Ascending aorta (tissue), 2 donors: ENCODE measurements around the gene ARHGEF10L. TPM values are rescaled to one million over a fixed set of nuclear protein-coding genes. Genes with fewer than 3 reads are reported as not detected.

ENCODE experiments used
- DNase-seq, 2 donors: peaks; one replicate each; pipeline ENCODE4 v3.0.0-alpha.2; 2019; ENCODE audit warnings: low spot score in 2 of 2
- H3K27ac ChIP-seq, 2 donors: fragments of 200-600 bp; sonication (generic); one replicate each; pipeline ENCODE4 v1.5.1; 2016 to 2017; ENCODE audit warnings: mild to moderate bottlenecking in 1 of 2
- H3K27me3 ChIP-seq: fragments of 200-600 bp; sonication (generic); one replicate; pipeline ENCODE4 v1.5.1; 2017
- H3K36me3 ChIP-seq, 2 donors: fragments of 200-600 bp; sonication (generic); one replicate each; pipeline ENCODE4 v1.5.1; 2016
- H3K4me1 ChIP-seq, 2 donors: fragments of 200-600 bp; sonication (generic); one replicate each; pipeline ENCODE4 v1.5.1; 2016 to 2017; ENCODE audit warnings: mild to moderate bottlenecking in 1 of 2
- H3K4me3 ChIP-seq, 2 donors: fragments of 200-600 bp; sonication (generic); one replicate each; pipeline ENCODE4 v1.5.1; 2016 to 2017; ENCODE audit warnings: mild to moderate bottlenecking in 1 of 2
- H3K9me3 ChIP-seq, 2 donors: fragments of 200-600 bp; sonication (generic); one replicate each; pipeline ENCODE4 v1.5.1; 2016
- intact Hi-C: fragments of 100-400 bp; cut with DNase I; formaldehyde crosslinking; loops from one replicate; pipeline ENCODE4 v1.15.1; 2023
- total RNA-seq: library from RNA; depleted of rRNA; stranded (reverse); fragments of >200 nt; gene quantifications from one replicate; pipeline ENCODE4 v1.1.0, GENCODE V29; 2016
- TF ChIP-seq, protein P1 (sequence below), 3 experiments: fragments of 200-600 bp in 2 of 3; fragments of 450-650 bp in 1 of 3; sonication (generic) in 2 of 3; IDR thresholded peaks; one replicate each; pipeline ENCODE4 v1.5.1; 2016 to 2019; ENCODE audit warnings: antibody characterized with exemption in 3 of 3, mild to moderate bottlenecking in 1 of 3, moderate library complexity in 1 of 3

Gene ARHGEF10L
- total RNA-seq, 1 donor from 2014 or later: 177 TPM

DNA sequence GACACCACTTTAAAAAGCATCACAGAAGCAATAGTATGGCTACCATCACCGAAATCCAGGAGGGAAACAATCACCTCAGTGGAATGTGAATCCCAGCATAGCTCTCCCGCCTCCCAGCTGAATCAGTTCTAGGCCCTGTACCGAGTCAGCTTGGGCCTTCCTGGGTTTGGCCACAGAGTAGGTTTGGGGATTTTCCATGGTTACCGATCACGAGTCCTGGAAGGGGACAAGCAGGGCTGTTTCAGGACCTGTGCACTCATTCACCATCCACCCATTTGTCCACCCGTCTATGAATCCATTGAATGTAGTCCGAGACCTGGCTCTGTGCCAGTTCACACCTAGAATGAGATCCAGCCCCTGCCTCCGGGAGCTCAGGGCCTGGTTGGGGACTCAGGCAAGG lies 94.2 kb downstream of the ARHGEF10L start:
- Histone ChIP-seq H3K4me1 (peaks cover 23 to 57% of the 10 kb centered on the region in 2 donors), H3K4me3 (no peak overlapping the region), H3K36me3 (peaks cover 75 to 78% of the 10 kb centered on the region in 2 donors), H3K27ac (peak overlapping the region; percentile 91 to 97), H3K9me3 (no peaks in the 10 kb centered on the region), H3K27me3 (no peaks in the 10 kb centered on the region)
- TF ChIP-seq, protein P1, sequence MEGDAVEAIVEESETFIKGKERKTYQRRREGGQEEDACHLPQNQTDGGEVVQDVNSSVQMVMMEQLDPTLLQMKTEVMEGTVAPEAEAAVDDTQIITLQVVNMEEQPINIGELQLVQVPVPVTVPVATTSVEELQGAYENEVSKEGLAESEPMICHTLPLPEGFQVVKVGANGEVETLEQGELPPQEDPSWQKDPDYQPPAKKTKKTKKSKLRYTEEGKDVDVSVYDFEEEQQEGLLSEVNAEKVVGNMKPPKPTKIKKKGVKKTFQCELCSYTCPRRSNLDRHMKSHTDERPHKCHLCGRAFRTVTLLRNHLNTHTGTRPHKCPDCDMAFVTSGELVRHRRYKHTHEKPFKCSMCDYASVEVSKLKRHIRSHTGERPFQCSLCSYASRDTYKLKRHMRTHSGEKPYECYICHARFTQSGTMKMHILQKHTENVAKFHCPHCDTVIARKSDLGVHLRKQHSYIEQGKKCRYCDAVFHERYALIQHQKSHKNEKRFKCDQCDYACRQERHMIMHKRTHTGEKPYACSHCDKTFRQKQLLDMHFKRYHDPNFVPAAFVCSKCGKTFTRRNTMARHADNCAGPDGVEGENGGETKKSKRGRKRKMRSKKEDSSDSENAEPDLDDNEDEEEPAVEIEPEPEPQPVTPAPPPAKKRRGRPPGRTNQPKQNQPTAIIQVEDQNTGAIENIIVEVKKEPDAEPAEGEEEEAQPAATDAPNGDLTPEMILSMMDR (IDR thresholded peaks at IDR 0.05): no peak
- intact Hi-C loops: loop anchor here (2.0 to 10.0 kb wide), 4 partner anchors 15 to 579 kb away; partner anchors contain the start of gene SDHB
- peak; percentile 49 to 91 for DNase-seq

DNA sequence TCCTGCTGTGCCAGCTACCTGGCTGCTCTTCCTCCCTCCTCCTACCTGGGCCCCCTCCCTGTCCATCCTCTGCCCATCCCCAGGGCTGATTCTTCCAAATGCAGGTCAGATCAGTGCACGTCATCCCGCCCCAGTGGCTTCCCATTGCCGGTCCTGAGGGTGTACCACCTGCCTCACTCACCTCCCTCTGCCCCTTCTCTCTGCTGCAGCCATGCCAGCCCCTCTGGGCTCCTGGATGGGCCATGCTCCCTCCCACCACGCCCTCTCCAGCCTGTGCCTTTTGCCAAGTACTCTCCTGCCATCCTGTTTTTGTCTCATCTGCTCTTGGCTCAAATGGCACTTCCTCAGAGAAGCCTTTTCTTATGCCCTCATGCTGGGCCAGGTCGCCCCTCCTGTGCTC lies 95.8 kb downstream of the ARHGEF10L start:
- peaks cover 83 to 90% of the 10 kb centered on the region in 2 donors for H3K36me3 ChIP-seq
- TF ChIP-seq, protein P1 (IDR thresholded peaks at IDR 0.05): no peak
- no peak overlapping the region for H3K4me3 ChIP-seq
- DNase-seq: no peak
- H3K27ac ChIP-seq: peak overlapping the region; percentile 79 to 91
- intact Hi-C loops: loop anchor here (10.0 kb wide), 1 partner anchor 580 kb away; the partner anchor contains the start of gene SDHB
- peaks cover 17 to 54% of the 10 kb centered on the region in 2 donors for H3K4me1 ChIP-seq
- H3K27me3 ChIP-seq: no peaks in the 10 kb centered on the region
- no peaks in the 10 kb centered on the region for H3K9me3 ChIP-seq

DNA sequence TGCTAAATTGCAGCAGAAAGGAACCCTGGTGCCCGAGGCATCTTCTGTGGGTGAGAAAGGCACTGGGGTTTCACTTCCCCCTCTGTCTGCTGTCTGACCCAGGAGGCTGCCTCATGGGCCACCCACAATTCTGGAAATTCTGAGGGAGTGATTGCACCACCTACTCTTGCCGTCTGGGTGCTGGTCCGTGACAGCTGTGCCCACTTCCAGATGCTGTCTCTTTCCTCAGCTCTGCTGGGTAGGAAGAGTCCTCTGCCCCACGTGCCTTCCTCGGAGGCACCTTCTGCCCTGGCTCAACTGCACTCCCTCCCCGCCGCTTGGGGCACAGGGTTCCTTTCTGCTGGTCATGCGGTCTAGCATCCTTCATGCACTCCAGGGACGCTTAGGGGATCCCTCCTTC lies 96.3 kb downstream of the ARHGEF10L start:
- Histone ChIP-seq H3K36me3 (peaks cover 88 to 96% of the 10 kb centered on the region in 2 donors), H3K27me3 (no peaks in the 10 kb centered on the region), H3K4me1 (peaks cover 12 to 49% of the 10 kb centered on the region in 2 donors), H3K27ac (peak overlapping the region; percentile 79 to 91), H3K9me3 (no peaks in the 10 kb centered on the region), H3K4me3 (no peak overlapping the region)
- intact Hi-C loops: loop anchor here (10.0 kb wide), 1 partner anchor 581 kb away; the partner anchor contains the start of gene SDHB
- TF ChIP-seq, protein P1 (IDR thresholded peaks at IDR 0.05): no peak
- peak; percentile 46 to 77 for DNase-seq

DNA sequence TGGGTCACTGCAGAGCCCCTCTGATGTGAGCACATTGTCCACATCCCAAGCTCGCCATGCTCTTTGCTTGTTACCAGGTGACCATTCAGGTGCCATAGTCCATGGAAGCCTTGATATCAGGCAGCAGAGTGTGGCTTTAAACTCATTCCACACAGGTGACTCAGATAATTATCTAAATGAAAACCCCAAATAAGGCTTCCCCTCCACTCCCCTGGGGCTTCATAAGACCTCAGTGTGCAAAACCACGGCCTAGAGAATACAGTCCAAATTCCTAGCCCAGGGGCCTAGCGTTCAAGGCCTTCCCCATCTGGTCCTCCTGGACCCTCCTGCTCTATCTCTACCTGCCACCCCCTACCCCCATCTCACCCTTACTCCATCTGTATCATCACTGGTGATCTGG lies 97.1 kb downstream of the ARHGEF10L start:
- no peaks in the 10 kb centered on the region for H3K9me3 ChIP-seq
- DNase-seq: no peak
- no peak overlapping the region for H3K4me3 ChIP-seq
- H3K36me3 ChIP-seq: peaks cover 93 to 100% of the 10 kb centered on the region in 2 donors
- H3K4me1 ChIP-seq: peaks cover 12 to 41% of the 10 kb centered on the region in 2 donors
- H3K27ac ChIP-seq: peak overlapping the region; percentile 79 to 91
- TF ChIP-seq, protein P1 (IDR thresholded peaks at IDR 0.05): no peak
- H3K27me3 ChIP-seq: no peaks in the 10 kb centered on the region
- intact Hi-C loops: loop anchor here (10.0 kb wide), 1 partner anchor 582 kb away; the partner anchor contains the start of gene SDHB

DNA sequence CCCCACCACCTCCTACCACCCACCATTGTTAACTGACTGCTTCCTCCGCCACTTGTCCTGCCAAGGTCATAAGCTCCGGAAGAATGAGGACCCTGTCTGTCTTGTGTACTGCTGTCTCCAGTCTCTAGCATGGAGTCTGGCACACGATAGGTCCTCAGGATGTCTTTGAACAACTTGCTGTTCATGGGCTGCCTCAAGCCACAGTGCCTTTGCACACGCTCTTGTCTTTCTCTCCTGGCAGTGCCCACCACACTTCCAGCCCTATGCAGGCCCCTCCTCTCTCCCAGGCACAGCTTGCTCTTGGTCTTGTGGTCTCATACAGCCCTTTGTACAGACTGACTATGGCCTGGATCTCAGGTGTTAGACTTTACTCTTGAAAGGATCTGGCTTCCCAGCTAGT lies 97.6 kb downstream of the ARHGEF10L start:
- no peak for DNase-seq
- peaks cover 93 to 100% of the 10 kb centered on the region in 2 donors for H3K36me3 ChIP-seq
- H3K9me3 ChIP-seq: no peaks in the 10 kb centered on the region
- peak overlapping the region; percentile 79 to 91 for H3K27ac ChIP-seq
- peaks cover 9 to 37% of the 10 kb centered on the region in 2 donors for H3K4me1 ChIP-seq
- no peaks in the 10 kb centered on the region for H3K27me3 ChIP-seq
- H3K4me3 ChIP-seq: no peak overlapping the region
- intact Hi-C loops: loop anchor here (10.0 kb wide), 1 partner anchor 582 kb away; the partner anchor contains the start of gene SDHB
- TF ChIP-seq, protein P1 (IDR thresholded peaks at IDR 0.05): no peak
